ENCODE measurements around the gene DPY19L1.

- no peak for TF ChIP-seq CTCF (conservative IDR thresholded peaks at IDR 0.05; ENCODE audit: low read length)
- TF ChIP-seq EZH2phosphoT487 (IDR thresholded peaks at IDR 0.05; ENCODE audit: borderline replicate concordance, low read depth, low read length) = no peak
Measured at GRCh38 chr7:34902182-34902581, 135.1 kb downstream of the DPY19L1 start.

All from OCI-LY7 (cell line).